D341Med (cell line): Measurements from ENCODE around the gene BIN1.

Experiments used
- DNase-seq: peaks from one replicate; pipeline ENCODE4 v3.0.0; 2012; ENCODE audit warnings: low spot score

BIN1 gene

GRCh38 chr2:127133793-127134192 is 26.8 kb upstream of the BIN1 start:
- no peak for DNase-seq

- DNase-seq: no peak
These were observed 23.5 kb upstream of the BIN1 start for GRCh38 chr2:127130421-127130820.

GRCh38 chr2:127129937-127130336 is 23.0 kb upstream of the BIN1 start:
- no peak for DNase-seq

GRCh38 chr2:127128445-127128904 is 21.5 kb upstream of the BIN1 start:
- no peak for DNase-seq

GRCh38 chr2:127125821-127126220 is 18.9 kb upstream of the BIN1 start:
- DNase-seq: no peak

GRCh38 chr2:127124426-127124825 is 17.5 kb upstream of the BIN1 start:
- DNase-seq: no peak

GRCh38 chr2:127122361-127123027 is 15.5 kb upstream of the BIN1 start:
- DNase-seq: no peak

GRCh38 chr2:127121776-127122176 is 14.8 kb upstream of the BIN1 start:
- DNase-seq: peak; percentile 16

GRCh38 chr2:127121353-127121752 is 14.4 kb upstream of the BIN1 start:
- DNase-seq: no peak

GRCh38 chr2:127120408-127120807 is 13.5 kb upstream of the BIN1 start:
- DNase-seq: peak; percentile 7

- DNase-seq: no peak
These were observed 11.5 kb upstream of the BIN1 start for GRCh38 chr2:127118467-127118866.

GRCh38 chr2:127118038-127118437 is 11.1 kb upstream of the BIN1 start:
- DNase-seq: no peak

GRCh38 chr2:127117603-127118002 is 10.6 kb upstream of the BIN1 start:
- peak; percentile 6 for DNase-seq

- no peak for DNase-seq
These were observed 8.7 kb upstream of the BIN1 start for GRCh38 chr2:127115471-127116199.

- DNase-seq: no peak
These were observed 4.0 kb upstream of the BIN1 start for GRCh38 chr2:127110985-127111384.

- peak; percentile 15 for DNase-seq
These were observed 1.2 kb upstream of the BIN1 start for GRCh38 chr2:127108090-127108523.

GRCh38 chr2:127107622-127107999 is 657 bp upstream of the BIN1 start:
- no peak for DNase-seq

- no peak for DNase-seq
These were observed 430 bp downstream of the BIN1 start for GRCh38 chr2:127106457-127106990.

- DNase-seq: no peak
These were observed 1.1 kb downstream of the BIN1 start for GRCh38 chr2:127105656-127106456.

GRCh38 chr2:127104881-127105655 is 1.9 kb downstream of the BIN1 start:
- DNase-seq: no peak

GRCh38 chr2:127104166-127104660 is 2.7 kb downstream of the BIN1 start:
- DNase-seq: no peak
